HL-60 (cell line): Measurements from ENCODE around the gene CLDN11.

Experiments
- GABPA ChIP-seq: IDR thresholded peaks from 2 replicates; pipeline ENCODE4 v1.6.1; 2012; ENCODE audit warnings: low read depth
- POLR2AphosphoS5 ChIP-seq: IDR thresholded peaks from 2 replicates; pipeline ENCODE4 v1.6.1; 2012; ENCODE audit warnings: low read depth
- TF ChIP-seq, protein P1 (sequence below): IDR thresholded peaks from one replicate; pipeline ENCODE4 v1.5.1; 2011; ENCODE audit warnings: low read length, control low read depth, inconsistent platforms; ENCODE audit not compliant: insufficient read depth
- TF ChIP-seq, protein P2 (sequence below): IDR thresholded peaks from 2 replicates; pipeline ENCODE4 v1.6.1; 2012; ENCODE audit warnings: low read depth; ENCODE audit not compliant: insufficient replicate concordance

DNA sequence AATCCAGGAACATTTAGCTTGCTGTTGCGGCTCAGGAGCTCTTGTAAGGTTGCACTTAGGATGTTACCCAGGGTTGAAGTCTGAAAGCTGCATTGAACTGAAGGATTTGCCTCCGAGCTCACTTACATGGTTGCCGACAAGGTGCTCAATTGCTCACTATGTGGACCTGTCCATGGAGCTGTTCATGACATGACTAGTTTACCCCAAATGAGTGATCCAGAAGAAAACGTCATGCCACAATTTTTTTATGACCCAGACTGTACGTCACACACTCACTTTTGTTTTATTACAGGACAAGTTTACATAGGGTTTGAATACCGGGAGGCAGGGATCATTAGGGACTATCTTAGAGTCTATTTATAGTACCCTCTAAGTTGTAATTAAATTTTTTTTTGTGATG is 21.0 kb upstream of the CLDN11 start:
- TF ChIP-seq POLR2AphosphoS5 = no peak
- TF ChIP-seq, protein P1, sequence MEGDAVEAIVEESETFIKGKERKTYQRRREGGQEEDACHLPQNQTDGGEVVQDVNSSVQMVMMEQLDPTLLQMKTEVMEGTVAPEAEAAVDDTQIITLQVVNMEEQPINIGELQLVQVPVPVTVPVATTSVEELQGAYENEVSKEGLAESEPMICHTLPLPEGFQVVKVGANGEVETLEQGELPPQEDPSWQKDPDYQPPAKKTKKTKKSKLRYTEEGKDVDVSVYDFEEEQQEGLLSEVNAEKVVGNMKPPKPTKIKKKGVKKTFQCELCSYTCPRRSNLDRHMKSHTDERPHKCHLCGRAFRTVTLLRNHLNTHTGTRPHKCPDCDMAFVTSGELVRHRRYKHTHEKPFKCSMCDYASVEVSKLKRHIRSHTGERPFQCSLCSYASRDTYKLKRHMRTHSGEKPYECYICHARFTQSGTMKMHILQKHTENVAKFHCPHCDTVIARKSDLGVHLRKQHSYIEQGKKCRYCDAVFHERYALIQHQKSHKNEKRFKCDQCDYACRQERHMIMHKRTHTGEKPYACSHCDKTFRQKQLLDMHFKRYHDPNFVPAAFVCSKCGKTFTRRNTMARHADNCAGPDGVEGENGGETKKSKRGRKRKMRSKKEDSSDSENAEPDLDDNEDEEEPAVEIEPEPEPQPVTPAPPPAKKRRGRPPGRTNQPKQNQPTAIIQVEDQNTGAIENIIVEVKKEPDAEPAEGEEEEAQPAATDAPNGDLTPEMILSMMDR = no peak
- TF ChIP-seq, protein P2, sequence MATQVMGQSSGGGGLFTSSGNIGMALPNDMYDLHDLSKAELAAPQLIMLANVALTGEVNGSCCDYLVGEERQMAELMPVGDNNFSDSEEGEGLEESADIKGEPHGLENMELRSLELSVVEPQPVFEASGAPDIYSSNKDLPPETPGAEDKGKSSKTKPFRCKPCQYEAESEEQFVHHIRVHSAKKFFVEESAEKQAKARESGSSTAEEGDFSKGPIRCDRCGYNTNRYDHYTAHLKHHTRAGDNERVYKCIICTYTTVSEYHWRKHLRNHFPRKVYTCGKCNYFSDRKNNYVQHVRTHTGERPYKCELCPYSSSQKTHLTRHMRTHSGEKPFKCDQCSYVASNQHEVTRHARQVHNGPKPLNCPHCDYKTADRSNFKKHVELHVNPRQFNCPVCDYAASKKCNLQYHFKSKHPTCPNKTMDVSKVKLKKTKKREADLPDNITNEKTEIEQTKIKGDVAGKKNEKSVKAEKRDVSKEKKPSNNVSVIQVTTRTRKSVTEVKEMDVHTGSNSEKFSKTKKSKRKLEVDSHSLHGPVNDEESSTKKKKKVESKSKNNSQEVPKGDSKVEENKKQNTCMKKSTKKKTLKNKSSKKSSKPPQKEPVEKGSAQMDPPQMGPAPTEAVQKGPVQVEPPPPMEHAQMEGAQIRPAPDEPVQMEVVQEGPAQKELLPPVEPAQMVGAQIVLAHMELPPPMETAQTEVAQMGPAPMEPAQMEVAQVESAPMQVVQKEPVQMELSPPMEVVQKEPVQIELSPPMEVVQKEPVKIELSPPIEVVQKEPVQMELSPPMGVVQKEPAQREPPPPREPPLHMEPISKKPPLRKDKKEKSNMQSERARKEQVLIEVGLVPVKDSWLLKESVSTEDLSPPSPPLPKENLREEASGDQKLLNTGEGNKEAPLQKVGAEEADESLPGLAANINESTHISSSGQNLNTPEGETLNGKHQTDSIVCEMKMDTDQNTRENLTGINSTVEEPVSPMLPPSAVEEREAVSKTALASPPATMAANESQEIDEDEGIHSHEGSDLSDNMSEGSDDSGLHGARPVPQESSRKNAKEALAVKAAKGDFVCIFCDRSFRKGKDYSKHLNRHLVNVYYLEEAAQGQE = no peak
- TF ChIP-seq GABPA = no peak
